ENCODE measurements around the gene SCYGR7. TPM values are rescaled to one million over a fixed set of nuclear protein-coding genes. Genes with fewer than 3 reads are reported as not detected.
"Not testable (repeated sequence)": the region's sequence is repeated elsewhere in the genome, so short reads cannot be mapped to it uniquely, and the experiment has no call there.

The SCYGR7 gene
- total RNA-seq, 2 experiments from 2014 or later = not detected

GRCh38 chr2:227717687-227718567, 10.2 kb upstream of the SCYGR7 start, which contains the start of gene SLC19A3:
Gene SLC19A3 (minus strand): TSS chr2:227718028. CDS start chr2:227702318, 15,710 bp downstream.
- Mint-ChIP-seq H3K36me3 (ENCODE audit: low read depth) (no peaks in the 10 kb centered on the region), H3K4me3 (peak within 1 kb of the TSS; percentile 30), H3K9me3 (no peaks in the 10 kb centered on the region), H3K4me1 (ENCODE audit: low read depth) (no peaks in the 10 kb centered on the region), H3K27ac (no peak within 1 kb of the TSS), H3K27me3 (ENCODE audit: low read depth) (peaks cover 24% of the 10 kb centered on the region)
- DNase-seq = peak; percentile 16
- intact Hi-C loops (cut with micrococcal nuclease) = no loop called here
- CTCF ChIA-PET = interaction anchor here (0.9 to 1.7 kb wide), 2 partner anchors 48 to 60 kb away, joined by 3 read pairs; no protein-coding TSS in a partner anchor

GRCh38 chr2:227719641-227720040, 8.5 kb upstream of the SCYGR7 start:
- CTCF ChIA-PET = no interaction called here
- no peaks in the 10 kb centered on the region for H3K4me1 Mint-ChIP-seq (ENCODE audit: low read depth)
- no peak for DNase-seq
- H3K27me3 Mint-ChIP-seq (ENCODE audit: low read depth) = peaks cover 24% of the 10 kb centered on the region
- no peak overlapping the region for H3K27ac Mint-ChIP-seq
- intact Hi-C loops (cut with micrococcal nuclease) = no loop called here
- no peaks in the 10 kb centered on the region for H3K9me3 Mint-ChIP-seq
- H3K36me3 Mint-ChIP-seq (ENCODE audit: low read depth) = no peaks in the 10 kb centered on the region
- H3K4me3 Mint-ChIP-seq = no peak overlapping the region

- Mint-ChIP-seq H3K36me3 (ENCODE audit: low read depth) (no peaks in the 10 kb centered on the region), H3K4me1 (ENCODE audit: low read depth) (no peaks in the 10 kb centered on the region), H3K4me3 (no peak overlapping the region), H3K9me3 (no peaks in the 10 kb centered on the region), H3K27ac (no peak overlapping the region), H3K27me3 (ENCODE audit: low read depth) (peaks cover 24% of the 10 kb centered on the region)
- CTCF ChIA-PET = interaction anchor here (1.4 kb wide), 1 partner anchor 63 kb away, joined by 5 read pairs; no protein-coding TSS in a partner anchor
- no peak for DNase-seq
- intact Hi-C loops (cut with micrococcal nuclease) = no loop called here
Observed at GRCh38 chr2:227720680-227721079, 7.5 kb upstream of the SCYGR7 start.

GRCh38 chr2:227722821-227723220, 5.3 kb upstream of the SCYGR7 start:
- CTCF ChIA-PET; H3K27ac Mint-ChIP-seq; H3K27me3 Mint-ChIP-seq (ENCODE audit: low read depth); intact Hi-C loops (cut with micrococcal nuclease); H3K9me3 Mint-ChIP-seq; DNase-seq; H3K36me3 Mint-ChIP-seq (ENCODE audit: low read depth); H3K4me1 Mint-ChIP-seq (ENCODE audit: low read depth); H3K4me3 Mint-ChIP-seq: not testable (repeated sequence)

- CTCF ChIA-PET = interaction anchor here (1.1 kb wide), 1 partner anchor 138 kb away, joined by 3 read pairs; no protein-coding TSS in a partner anchor
- no peak within 1 kb of the TSS for H3K27ac Mint-ChIP-seq
- H3K4me1 Mint-ChIP-seq (ENCODE audit: low read depth) = no peaks in the 10 kb centered on the region
- no peak for DNase-seq
- H3K36me3 Mint-ChIP-seq (ENCODE audit: low read depth) = no peaks in the 10 kb centered on the region
- no peaks in the 10 kb centered on the region for H3K9me3 Mint-ChIP-seq
- H3K4me3 Mint-ChIP-seq = no peak within 1 kb of the TSS
- H3K27me3 Mint-ChIP-seq (ENCODE audit: low read depth) = peaks cover 14% of the 10 kb centered on the region
- intact Hi-C loops (cut with micrococcal nuclease) = no loop called here
Observed at GRCh38 chr2:227724394-227725039, 3.6 kb upstream of the SCYGR7 start, which contains the start of gene SCYGR6. Gene SCYGR6 (minus strand): TSS chr2:227724757. CDS start chr2:227724757, 0 bp downstream.

- Mint-ChIP-seq H3K36me3 (ENCODE audit: low read depth) (no peaks in the 10 kb centered on the region), H3K27me3 (ENCODE audit: low read depth) (peaks cover 4% of the 10 kb centered on the region)
Observed at GRCh38 chr2:227739351-227739750, 11.2 kb downstream of the SCYGR7 start.

GRCh38 chr2:227740705-227741104, 12.6 kb downstream of the SCYGR7 start:
- H3K9me3 Mint-ChIP-seq; H3K4me3 Mint-ChIP-seq; H3K36me3 Mint-ChIP-seq (ENCODE audit: low read depth); H3K27ac Mint-ChIP-seq; H3K4me1 Mint-ChIP-seq (ENCODE audit: low read depth); intact Hi-C loops (cut with micrococcal nuclease); H3K27me3 Mint-ChIP-seq (ENCODE audit: low read depth): not testable (repeated sequence)
- DNase-seq = peak; percentile 14
- CTCF ChIA-PET = interaction anchor here (0.6 to 1.4 kb wide), 4 partner anchors 25 to 149 kb away, joined by 3 to 6 read pairs (median 4); no protein-coding TSS in a partner anchor

More at GRCh38 chr2:227739351-227739750, 11.2 kb downstream of the SCYGR7 start:
- no peak for DNase-seq
- intact Hi-C loops (cut with micrococcal nuclease) = no loop called here
- H3K9me3 Mint-ChIP-seq = no peaks in the 10 kb centered on the region
- H3K4me3 Mint-ChIP-seq = no peak overlapping the region
- CTCF ChIA-PET = no interaction called here
- H3K27ac Mint-ChIP-seq = no peak overlapping the region
- H3K4me1 Mint-ChIP-seq (ENCODE audit: low read depth) = no peaks in the 10 kb centered on the region

GRCh38 chr2:227745594-227745993, 17.5 kb downstream of the SCYGR7 start, which contains the start of gene SCYGR8:
Gene SCYGR8 (plus strand): TSS chr2:227745894. CDS start chr2:227745894, 0 bp downstream.
- H3K27me3 Mint-ChIP-seq (ENCODE audit: low read depth) = peaks cover 5% of the 10 kb centered on the region
- H3K27ac Mint-ChIP-seq = no peak within 1 kb of the TSS
- no peaks in the 10 kb centered on the region for H3K9me3 Mint-ChIP-seq
- no peak within 1 kb of the TSS for H3K4me3 Mint-ChIP-seq
- intact Hi-C loops (cut with micrococcal nuclease) = no loop called here
- no peaks in the 10 kb centered on the region for H3K36me3 Mint-ChIP-seq (ENCODE audit: low read depth)
- no peak for DNase-seq
- no peaks in the 10 kb centered on the region for H3K4me1 Mint-ChIP-seq (ENCODE audit: low read depth)
- CTCF ChIA-PET = no interaction called here

- intact Hi-C loops (cut with micrococcal nuclease) = no loop called here
- H3K36me3 Mint-ChIP-seq (ENCODE audit: low read depth) = no peaks in the 10 kb centered on the region
Observed at GRCh38 chr2:227748079-227748478, 19.9 kb downstream of the SCYGR7 start.

GRCh38 chr2:227756261-227756660, 28.1 kb downstream of the SCYGR7 start:
- H3K4me1 Mint-ChIP-seq (ENCODE audit: low read depth); H3K4me3 Mint-ChIP-seq; H3K9me3 Mint-ChIP-seq; H3K27ac Mint-ChIP-seq; H3K27me3 Mint-ChIP-seq (ENCODE audit: low read depth); H3K36me3 Mint-ChIP-seq (ENCODE audit: low read depth); intact Hi-C loops (cut with micrococcal nuclease); DNase-seq: not testable (repeated sequence)
- CTCF ChIA-PET = interaction anchor here (0.8 to 3.0 kb wide), 3 partner anchors 10 to 92 kb away, joined by 3 to 12 read pairs (median 3); no protein-coding TSS in a partner anchor

More at GRCh38 chr2:227748079-227748478, 19.9 kb downstream of the SCYGR7 start:
- CTCF ChIA-PET = interaction anchor here (0.6 to 0.7 kb wide), 2 partner anchors 607 to 908 kb away, joined by 3 read pairs; no protein-coding TSS in a partner anchor
- Mint-ChIP-seq H3K9me3 (no peaks in the 10 kb centered on the region), H3K27me3 (ENCODE audit: low read depth) (peaks cover 5% of the 10 kb centered on the region), H3K27ac (no peak overlapping the region), H3K4me3 (no peak overlapping the region), H3K4me1 (ENCODE audit: low read depth) (no peaks in the 10 kb centered on the region)
- peak; percentile 9 for DNase-seq

GRCh38 chr2:227759411-227760118, 31.4 kb downstream of the SCYGR7 start:
- CTCF ChIA-PET = interaction anchor here (0.9 kb wide), 1 partner anchor 11 kb away, joined by 3 read pairs; no protein-coding TSS in a partner anchor
- peaks cover 2% of the 10 kb centered on the region for H3K27me3 Mint-ChIP-seq (ENCODE audit: low read depth)

More at GRCh38 chr2:227759411-227760118, 31.4 kb downstream of the SCYGR7 start:
- no peaks in the 10 kb centered on the region for H3K9me3 Mint-ChIP-seq
- no peaks in the 10 kb centered on the region for H3K36me3 Mint-ChIP-seq (ENCODE audit: low read depth)
- H3K27ac Mint-ChIP-seq = no peak overlapping the region
- no peak for DNase-seq
- H3K4me1 Mint-ChIP-seq (ENCODE audit: low read depth) = no peaks in the 10 kb centered on the region
- intact Hi-C loops (cut with micrococcal nuclease) = no loop called here
- H3K4me3 Mint-ChIP-seq = no peak overlapping the region

Measured in activated naive CD4-positive, alpha-beta T cell treated with anti-CD3 and anti-CD28 coated beads for 36 hours (primary cell).